RPMI8226 (cell line): Measurements from ENCODE around the gene SPAG4.
A peak's percentile ranks its signal among the peaks of the same experiment; 100 is the strongest.

Experiments used
- DNase-seq: peaks from one replicate; pipeline ENCODE4 v3.0.0-alpha.2; 2015

Gene SPAG4

DNA sequence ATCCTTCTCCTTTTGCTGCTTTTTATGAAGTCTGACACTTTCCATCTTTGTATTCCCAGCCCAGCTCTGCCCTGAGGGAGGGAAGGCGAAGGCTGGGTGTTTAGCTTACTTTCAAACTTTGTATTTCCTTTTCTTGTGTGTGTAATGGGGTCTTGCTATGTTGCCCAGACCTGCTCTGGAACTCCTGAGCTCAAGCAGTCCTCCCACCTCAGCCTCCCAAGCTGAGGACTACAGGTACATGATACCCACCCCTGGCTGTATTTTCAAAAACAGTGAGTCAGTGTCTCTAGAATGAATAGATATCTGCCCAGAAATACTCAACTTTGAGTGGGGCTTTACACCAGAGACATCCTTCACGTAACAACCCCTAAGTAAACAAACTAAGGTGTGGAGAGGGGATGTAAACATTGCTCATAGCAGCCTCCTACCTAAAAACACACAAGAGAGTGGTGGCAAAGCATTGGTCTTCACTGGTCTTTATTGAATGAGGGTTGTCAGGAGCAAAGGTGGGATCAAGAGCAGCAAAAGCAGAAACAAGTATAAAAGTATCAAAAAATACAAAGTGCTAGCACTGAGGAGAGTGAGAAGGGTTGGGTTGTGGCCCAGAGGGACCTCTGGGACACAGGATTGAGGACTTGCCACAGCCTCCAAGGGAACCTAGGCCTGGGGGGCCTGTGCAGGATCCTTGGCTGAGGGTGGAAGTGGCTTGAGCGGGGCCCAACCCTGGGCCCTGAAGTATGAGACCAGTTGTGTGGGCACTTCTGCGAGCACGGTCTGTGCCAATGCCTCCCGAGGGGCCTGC is 10.2 kb downstream of the SPAG4 start:
- DNase-seq: no peak

DNA sequence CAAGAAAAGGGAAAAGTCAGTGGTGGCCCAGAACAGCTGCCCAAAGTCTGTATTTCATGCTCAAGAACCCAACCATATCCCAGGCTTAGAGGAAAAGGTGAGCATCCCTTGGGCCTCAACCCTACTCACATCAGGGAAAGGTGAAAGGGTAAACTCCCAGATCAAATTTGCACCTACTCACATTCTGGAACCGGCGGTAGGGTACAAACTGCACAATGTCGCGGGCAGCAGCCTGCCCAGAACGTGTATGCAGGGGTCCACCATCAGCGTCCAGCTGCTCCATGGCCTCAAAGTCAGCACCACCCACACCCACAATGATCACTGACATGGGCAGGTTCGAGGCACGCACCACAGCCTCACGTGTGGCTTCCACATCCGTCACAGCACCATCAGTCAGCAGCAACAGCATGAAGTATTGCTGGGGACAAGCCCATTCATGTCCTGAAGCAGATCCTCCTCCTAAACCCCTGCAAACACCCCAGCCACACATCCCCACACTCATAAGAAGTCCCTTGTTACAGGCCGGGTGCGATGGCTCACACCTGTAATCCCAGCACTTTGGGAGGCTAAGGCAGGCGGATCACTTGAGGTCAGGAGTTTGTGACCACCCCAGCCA is 10.9 kb downstream of the SPAG4 start:
- DNase-seq: no peak

DNA sequence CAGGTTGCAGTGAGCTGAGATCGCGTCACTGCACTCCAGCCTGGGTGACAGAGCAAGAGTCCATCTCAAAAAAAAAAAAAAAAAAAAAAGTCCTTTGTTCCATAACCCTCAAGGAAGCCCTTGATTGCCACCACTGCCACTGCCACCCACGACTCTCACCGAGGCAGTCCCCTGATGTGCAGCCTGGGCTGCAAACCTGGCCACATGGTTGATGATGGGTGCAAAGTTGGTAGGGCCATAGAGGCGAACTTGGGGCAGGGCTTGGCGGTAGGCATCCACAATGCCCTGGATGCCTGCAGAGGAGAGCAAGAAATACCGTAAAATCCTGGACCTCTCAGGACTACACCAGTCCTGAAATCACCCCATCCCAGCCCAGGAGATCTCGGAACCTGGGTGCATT is 11.5 kb downstream of the SPAG4 start:
- DNase-seq: no peak

DNA sequence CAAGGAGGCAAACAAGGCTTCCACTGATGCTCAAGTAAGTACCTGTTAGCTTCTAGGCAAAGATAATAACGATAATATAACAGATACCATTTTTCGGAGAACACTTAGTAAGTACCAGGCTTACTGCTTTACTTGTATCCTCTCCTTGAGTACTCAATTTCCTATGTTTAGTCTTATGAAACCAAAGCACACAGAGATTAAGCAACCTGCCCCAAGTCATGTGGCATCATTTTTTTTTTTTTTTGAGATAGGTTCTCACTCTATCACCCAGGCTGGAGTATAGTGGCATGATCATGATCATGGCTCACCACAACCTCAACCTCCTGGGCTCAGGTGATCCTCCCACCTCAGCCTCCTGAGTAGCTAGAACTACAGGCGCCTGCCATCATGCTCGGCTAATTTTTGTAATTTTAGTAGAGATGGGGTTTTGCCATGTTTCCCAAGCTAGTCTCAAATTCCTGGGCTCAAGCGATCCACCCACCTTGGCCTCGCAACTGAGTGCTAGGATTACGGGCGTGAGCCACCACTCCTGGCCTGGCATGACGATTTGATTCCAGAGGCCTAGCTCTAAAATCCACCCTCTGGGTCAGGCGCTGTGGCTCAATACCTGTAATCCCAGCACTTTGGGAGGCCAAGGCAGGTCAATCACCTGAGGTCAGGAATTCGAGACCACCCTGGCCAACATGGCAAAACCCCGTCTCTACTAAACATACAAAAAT is 14.0 kb downstream of the SPAG4 start:
- DNase-seq: no peak

- DNase-seq: no peak
Observed at GRCh38 chr20:35630636-35631035, 15.0 kb downstream of the SPAG4 start.

GRCh38 chr20:35632539-35633115 is 17.0 kb downstream of the SPAG4 start:
- DNase-seq: no peak

- DNase-seq: no peak
Observed at GRCh38 chr20:35635652-35636051, 20.0 kb downstream of the SPAG4 start.

DNA sequence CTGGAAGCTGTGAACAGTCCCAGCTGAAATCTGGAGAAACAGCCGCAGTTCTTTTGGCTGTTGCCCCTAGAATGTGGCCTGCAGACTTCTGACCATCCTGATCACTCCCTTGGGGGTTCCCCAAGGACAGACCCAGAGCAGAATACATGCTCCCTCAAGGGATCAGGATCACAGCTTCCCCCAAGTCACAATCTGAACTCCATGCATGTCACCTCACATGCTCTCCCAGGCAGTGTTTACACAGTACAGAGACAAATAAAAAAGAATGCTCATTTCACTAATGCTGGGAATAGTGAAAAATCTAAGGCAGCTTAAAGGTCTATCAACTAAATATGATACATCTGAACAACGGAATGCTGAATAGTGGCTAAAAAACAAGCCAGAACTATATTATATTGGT is 20.5 kb downstream of the SPAG4 start:
- no peak for DNase-seq

- DNase-seq: no peak
Observed at GRCh38 chr20:35637276-35637675, 21.6 kb downstream of the SPAG4 start.

GRCh38 chr20:35638751-35639150 is 23.1 kb downstream of the SPAG4 start:
- no peak for DNase-seq

GRCh38 chr20:35640724-35641123 is 25.1 kb downstream of the SPAG4 start:
- DNase-seq: no peak

GRCh38 chr20:35641743-35642142 is 26.1 kb downstream of the SPAG4 start:
- DNase-seq: no peak

- no peak for DNase-seq
Observed at GRCh38 chr20:35643045-35643444, 27.4 kb downstream of the SPAG4 start.

DNA sequence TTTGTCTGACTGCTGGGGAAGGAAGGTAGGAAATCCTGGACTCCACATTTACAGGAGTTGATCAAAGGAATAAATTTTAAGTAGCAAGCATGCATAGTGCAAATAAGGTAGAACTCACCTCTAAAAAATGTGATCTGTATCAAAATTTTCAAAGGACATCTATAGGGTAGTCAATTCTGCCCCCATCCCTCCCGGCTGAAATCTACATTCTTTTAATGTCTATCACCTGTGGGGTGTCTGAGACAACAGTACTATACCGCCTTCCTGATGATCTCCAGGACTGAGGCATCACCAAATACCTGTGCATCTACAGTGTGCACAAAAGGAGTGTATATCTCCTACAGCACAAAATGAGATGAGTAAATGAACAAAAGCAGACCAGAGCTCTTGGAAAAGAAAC is 29.2 kb downstream of the SPAG4 start:
- DNase-seq: no peak

DNA sequence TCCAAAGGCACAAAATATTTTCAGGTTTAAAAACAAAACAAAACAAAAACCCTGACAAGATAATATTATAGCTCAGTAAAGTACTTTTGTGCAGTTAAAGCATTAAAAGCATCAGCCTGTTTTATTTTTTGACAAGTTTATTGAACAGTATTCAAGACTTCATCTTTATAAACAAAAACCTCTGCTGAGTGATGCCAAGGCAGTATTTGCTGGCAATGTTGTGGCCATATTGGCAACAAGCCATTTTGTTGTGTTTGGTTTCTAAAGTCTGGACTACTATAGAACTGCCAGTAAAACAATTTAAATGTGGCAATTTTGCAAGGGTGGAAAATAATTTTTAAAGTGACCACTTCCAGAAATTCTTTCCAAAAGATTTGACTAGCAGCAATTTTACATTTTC is 33.2 kb downstream of the SPAG4 start:
- DNase-seq: peak; percentile 23

GRCh38 chr20:35650632-35651031 is 35.0 kb downstream of the SPAG4 start:
- DNase-seq: no peak

DNA sequence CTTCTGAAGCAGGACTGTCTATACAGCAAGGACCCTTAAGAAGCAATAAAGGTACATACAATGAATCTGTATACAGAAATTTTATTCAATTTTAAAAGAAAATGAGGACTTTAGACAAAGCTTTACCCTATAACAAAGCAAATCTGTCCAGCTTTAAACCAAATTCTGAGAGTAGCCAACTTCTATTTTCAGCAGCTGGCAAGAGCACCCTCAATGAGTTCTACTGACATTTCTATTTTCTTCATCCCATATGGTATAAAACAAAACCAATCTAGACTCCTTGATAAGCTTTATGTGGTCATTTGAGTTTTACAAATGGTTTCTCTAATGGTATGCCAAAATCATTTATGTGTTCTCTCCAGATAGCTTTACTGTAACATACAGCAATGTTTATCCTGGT is 36.3 kb downstream of the SPAG4 start:
- no peak for DNase-seq

DNA sequence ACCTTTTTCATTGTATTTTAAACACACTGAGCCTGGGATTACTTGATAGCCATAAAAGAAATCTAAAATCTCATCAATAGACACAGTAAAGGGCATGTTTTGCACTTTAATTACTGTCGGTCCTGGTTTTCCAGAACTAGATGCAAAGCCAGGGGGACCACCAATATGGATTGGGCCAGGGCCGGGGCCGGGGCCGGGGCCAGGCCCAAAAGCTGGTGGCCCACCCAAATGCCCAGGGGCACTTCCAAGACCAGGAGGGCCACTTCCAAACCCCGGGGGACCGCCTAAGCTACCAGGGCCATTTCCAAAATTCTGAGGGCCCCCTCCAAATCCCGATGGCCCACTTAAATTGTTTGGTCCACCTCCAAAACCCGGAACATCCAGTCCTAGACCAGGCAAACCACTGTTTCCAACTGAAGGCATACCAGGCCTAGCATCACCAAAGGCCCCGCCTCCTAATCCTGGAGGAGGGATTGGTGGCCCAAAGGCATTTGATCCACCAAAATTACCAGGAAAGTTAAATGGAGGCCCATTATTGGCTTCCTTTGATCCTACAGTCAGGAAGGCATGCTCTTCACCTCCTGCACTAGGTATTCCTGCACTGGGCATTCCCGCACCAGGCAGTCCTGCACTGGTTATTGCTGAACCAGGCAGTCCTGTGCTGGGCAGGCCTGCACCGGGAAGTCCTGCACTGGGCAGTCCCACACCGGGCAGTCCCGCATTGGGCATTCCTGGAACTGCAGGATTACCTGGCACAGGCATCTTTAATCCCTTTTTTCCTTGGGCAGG is 37.2 kb downstream of the SPAG4 start:
- no peak for DNase-seq

DNA sequence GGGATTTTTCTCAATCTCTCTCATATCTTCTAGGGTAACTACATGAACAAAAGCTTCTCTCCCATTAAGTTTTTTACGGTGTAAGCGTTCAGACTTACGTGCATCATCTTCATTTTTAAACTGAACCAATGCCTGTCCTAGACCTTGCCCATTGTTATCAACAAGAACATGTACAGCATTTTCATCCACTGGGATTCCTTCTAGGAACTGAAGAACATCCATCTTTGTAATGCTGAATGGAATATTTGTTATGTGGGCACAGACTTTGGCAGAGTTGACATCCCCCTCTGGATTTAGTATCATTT is 37.8 kb downstream of the SPAG4 start:
- DNase-seq: no peak

DNA sequence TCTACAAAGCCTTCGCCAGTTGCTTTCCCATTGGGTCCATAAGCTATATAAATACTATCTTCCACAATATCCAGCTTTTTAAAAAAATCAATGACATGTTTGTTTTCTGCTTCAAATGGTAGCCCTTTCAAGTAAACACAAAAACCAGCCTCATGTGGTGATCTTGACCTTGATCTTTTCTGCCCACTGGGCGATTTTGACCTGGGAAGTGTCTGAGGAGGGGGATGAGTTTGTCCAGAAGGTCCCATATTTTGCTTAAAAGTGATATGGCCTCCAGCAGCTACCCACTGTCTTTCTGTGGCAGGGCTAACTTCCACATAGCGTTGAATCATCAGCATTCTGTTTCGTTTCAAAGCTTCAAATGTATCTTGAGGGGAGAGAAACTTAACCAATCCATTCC is 38.3 kb downstream of the SPAG4 start:
- no peak for DNase-seq

GRCh38 chr20:35654415-35654814 is 38.8 kb downstream of the SPAG4 start:
- no peak for DNase-seq

GRCh38 chr20:35657271-35657670 is 41.6 kb downstream of the SPAG4 start:
- DNase-seq: no peak
